H1 (cell line): Measurements from ENCODE around the gene TELO2. TPM values are rescaled to one million over a fixed set of nuclear protein-coding genes. Genes with fewer than 3 reads are reported as not detected.

Source experiments
- CTCF ChIA-PET: fragments of 300-600 bp; sonication (Branson Sonifier 250); formaldehyde crosslinking; loops from one replicate; lab custom pipeline; 2021; ENCODE audit not compliant: partially characterized antibody; lab: Charles Lee
- POLR2A ChIA-PET: fragments of 300-600 bp; sonication (Branson Sonifier 250); formaldehyde crosslinking; loops from one replicate; lab custom pipeline; 2021; ENCODE audit warnings: inconsistent platforms; ENCODE audit not compliant: partially characterized antibody; lab: Charles Lee
- DNase-seq, 2 experiments: peaks; one replicate each; pipeline versions ENCODE4 v3.0.0 to v3.0.0-alpha.2; 2010 to 2022; ENCODE audit warnings: low spot score in 2 of 2, low read depth in 1 of 2, mixed read lengths in 1 of 2
- FAIRE-seq: peaks from 2 replicates; lab custom pipeline; 2011; peaks lifted over from hg19 to GRCh38; lab: Jason Lieb, UNC
- H2AFZ ChIP-seq: 2 replicates; pipeline ENCODE4 v1.8.1; 2012; ENCODE audit warnings: low read length, inconsistent platforms
- H2AK5ac ChIP-seq: 2 replicates; pipeline ENCODE4 v1.6.1; 2013; ENCODE audit warnings: low read depth, low read length
- H2BK120ac ChIP-seq: replicated peaks from 2 replicates; pipeline ENCODE3; 2013; ENCODE audit warnings: low read depth, low read length, inconsistent platforms
- H2BK12ac ChIP-seq: 2 replicates; pipeline ENCODE4 v1.6.1; 2013; ENCODE audit warnings: low read depth, low read length
- H2BK15ac ChIP-seq: 2 replicates; pipeline ENCODE4 v1.6.1; 2013; ENCODE audit warnings: low read length
- H2BK20ac ChIP-seq: 2 replicates; pipeline ENCODE4 v1.6.1; 2013; ENCODE audit warnings: low read length
- H2BK5ac ChIP-seq: 2 replicates; pipeline ENCODE4 v1.6.1; 2013; ENCODE audit warnings: low read depth, low read length
- H3K14ac ChIP-seq: 2 replicates; pipeline ENCODE4 v1.6.1; 2013; ENCODE audit warnings: inconsistent platforms; ENCODE audit not compliant: insufficient read length
- H3K18ac ChIP-seq: 2 replicates; pipeline ENCODE4 v1.6.1; 2013; ENCODE audit warnings: low read length; ENCODE audit errors: extremely low read depth
- H3K23ac ChIP-seq: 2 replicates; pipeline ENCODE4 v1.6.1; 2013; ENCODE audit warnings: inconsistent platforms; ENCODE audit not compliant: insufficient read length
- H3K23me2 ChIP-seq: 2 replicates; pipeline ENCODE4 v1.6.1; 2013; ENCODE audit warnings: low read depth, low read length
- H3K27ac ChIP-seq: 2 replicates; pipeline ENCODE4 v1.6.1; 2011; ENCODE audit warnings: low read depth, low read length, inconsistent platforms
- H3K27me3 ChIP-seq, 4 experiments: replicated peaks in 1 of 4; 1 replicate in 1 of 4; 2 replicates in 3 of 4; pipeline versions ENCODE4 v1.6.1 to v1.8.1; 2011 to 2013; ENCODE audit warnings: low read length in 3 of 4, mild to moderate bottlenecking in 3 of 4, inconsistent platforms in 2 of 4, mixed read lengths in 2 of 4, moderate library complexity in 1 of 4; ENCODE audit not compliant: control insufficient read depth in 3 of 4, insufficient read depth in 3 of 4; ENCODE audit errors: extremely low read depth in 1 of 4
- H3K36me3 ChIP-seq, 4 experiments: 2 replicates each; pipeline versions ENCODE4 v1.6.1 to v1.8.1; 2011 to 2013; ENCODE audit warnings: mild to moderate bottlenecking in 4 of 4, low read length in 3 of 4, moderate library complexity in 2 of 4, control low read depth in 1 of 4, inconsistent platforms in 1 of 4; ENCODE audit not compliant: insufficient read depth in 4 of 4, control insufficient read depth in 2 of 4
- H3K4ac ChIP-seq: replicated peaks from 2 replicates; pipeline ENCODE3; 2013; ENCODE audit warnings: low read length, low read depth, mixed read lengths, inconsistent platforms; ENCODE audit not compliant: insufficient read length
- H3K4me1 ChIP-seq, 4 experiments: replicated peaks in 1 of 4; 1 replicate in 1 of 4; 2 replicates in 3 of 4; pipeline versions ENCODE4 v1.6.1 to v1.8.1; 2011 to 2013; ENCODE audit warnings: low read length in 3 of 4, inconsistent platforms in 2 of 4, mixed read lengths in 1 of 4; ENCODE audit not compliant: insufficient read depth in 4 of 4, control insufficient read depth in 3 of 4
- H3K4me2 ChIP-seq, 2 experiments: 2 replicates each; pipeline versions ENCODE4 v1.6.1 to v1.8.1; 2011 to 2013; ENCODE audit warnings: low read depth in 2 of 2, low read length in 2 of 2, control low read depth in 1 of 2, inconsistent platforms in 1 of 2, mild to moderate bottlenecking in 1 of 2; ENCODE audit not compliant: insufficient read depth in 1 of 2
- H3K4me3 ChIP-seq, 4 experiments: fragments of 200-600, 300-600 bp in 1 of 4; sonication (generic), shearing (Covaris generic), sonication (Bioruptor Twin) in 1 of 4; 2 replicates each; pipeline versions ENCODE4 v1.5.1 to v1.8.1; 2011 to 2016; ENCODE audit warnings: low read length in 4 of 4, low read depth in 3 of 4, control low read depth in 2 of 4, inconsistent platforms in 2 of 4, mild to moderate bottlenecking in 2 of 4, mixed read lengths in 1 of 4, moderate library complexity in 1 of 4; ENCODE audit not compliant: insufficient read depth in 2 of 4; ENCODE audit errors: extremely low read depth in 1 of 4
- H3K56ac ChIP-seq: replicated peaks from 2 replicates; pipeline ENCODE3; 2013; ENCODE audit warnings: low read depth, mild to moderate bottlenecking, mixed read lengths, low read length, inconsistent platforms; ENCODE audit not compliant: insufficient read length
- H3K79me1 ChIP-seq: 2 replicates; pipeline ENCODE4 v1.6.1; 2013; ENCODE audit warnings: low read depth, low read length, control low read depth
- H3K79me2 ChIP-seq, 2 experiments: 2 replicates each; pipeline versions ENCODE4 v1.6.1 to v1.8.1; 2012 to 2013; ENCODE audit warnings: low read length in 2 of 2, mild to moderate bottlenecking in 2 of 2, inconsistent platforms in 1 of 2; ENCODE audit not compliant: insufficient read depth in 2 of 2, control insufficient read depth in 1 of 2
- H3K9ac ChIP-seq, 4 experiments: replicated peaks in 1 of 4; 1 replicate in 1 of 4; 2 replicates in 3 of 4; pipeline versions ENCODE4 v1.6.1 to v1.8.1; 2011 to 2013; ENCODE audit warnings: low read depth in 3 of 4, low read length in 3 of 4, control low read depth in 2 of 4, mild to moderate bottlenecking in 2 of 4, moderate library complexity in 2 of 4, inconsistent platforms in 1 of 4; ENCODE audit errors: extremely low read depth in 1 of 4
- H3K9me3 ChIP-seq, 2 experiments: 2 replicates each; pipeline versions ENCODE4 v1.6.1 to v1.8.1; 2012 to 2013; ENCODE audit warnings: mild to moderate bottlenecking in 2 of 2, moderate library complexity in 2 of 2, control low read depth in 1 of 2, inconsistent platforms in 1 of 2, low read depth in 1 of 2, low read length in 1 of 2, mixed read lengths in 1 of 2; ENCODE audit not compliant: insufficient read depth in 2 of 2
- H4K20me1 ChIP-seq, 2 experiments: replicated peaks in 1 of 2; 2 replicates each; pipeline versions ENCODE3 to v1.8.1; 2011 to 2013; ENCODE audit warnings: inconsistent platforms in 2 of 2, low read length in 2 of 2, mild to moderate bottlenecking in 1 of 2; ENCODE audit not compliant: insufficient read depth in 2 of 2, control insufficient read depth in 1 of 2
- H4K5ac ChIP-seq: 2 replicates; pipeline ENCODE4 v1.6.1; 2013; ENCODE audit warnings: low read length, low read depth, mixed read lengths, inconsistent platforms; ENCODE audit not compliant: insufficient read length
- H4K8ac ChIP-seq: 2 replicates; pipeline ENCODE4 v1.8.0; 2013; ENCODE audit warnings: mild to moderate bottlenecking, moderate library complexity, low read length, inconsistent platforms; ENCODE audit not compliant: insufficient read depth; ENCODE audit errors: extremely low read depth
- H4K91ac ChIP-seq: replicated peaks from 2 replicates; pipeline ENCODE3; 2013; ENCODE audit warnings: low read length, mixed read lengths, inconsistent platforms; ENCODE audit not compliant: insufficient read length
- BACH1 ChIP-seq: IDR thresholded peaks from 2 replicates; pipeline ENCODE4 v1.6.1; 2012; ENCODE audit warnings: low read length, improper control_type of control experiment
- CBX8 ChIP-seq: fragments of 300-800, 300-1000 bp; sonication (generic); IDR thresholded peaks from 2 replicates; pipeline ENCODE4 v1.7.1; 2016; ENCODE audit warnings: low read depth, low read length, borderline replicate concordance
- CEBPB ChIP-seq: IDR thresholded peaks from 2 replicates; pipeline ENCODE4 v1.6.1; 2012; ENCODE audit warnings: low read depth, low read length
- CTBP2 ChIP-seq: IDR thresholded peaks from 2 replicates; pipeline ENCODE4 v1.7.0; 2011; ENCODE audit warnings: borderline replicate concordance, mild to moderate bottlenecking, moderate library complexity, mixed read lengths, low read length; ENCODE audit not compliant: insufficient read depth, insufficient read length
- JUN ChIP-seq: IDR thresholded peaks from 2 replicates; pipeline ENCODE4 v1.6.1; 2011; ENCODE audit warnings: low read depth, mild to moderate bottlenecking, improper control_type of control experiment, low read length
- KDM4A ChIP-seq: IDR thresholded peaks from one replicate; pipeline ENCODE4 v1.7.1; 2012; ENCODE audit warnings: low read depth, mild to moderate bottlenecking, moderate library complexity, low read length, inconsistent platforms; ENCODE audit not compliant: severe bottlenecking
- MAFK ChIP-seq: IDR thresholded peaks from 2 replicates; pipeline ENCODE4 v1.6.1; 2012; ENCODE audit warnings: low read depth, mild to moderate bottlenecking, improper control_type of control experiment, low read length
- MAX ChIP-seq: IDR thresholded peaks from 2 replicates; pipeline ENCODE4 v1.6.1; 2012; ENCODE audit warnings: inconsistent platforms
- NANOG ChIP-seq: IDR thresholded peaks from 2 replicates; pipeline ENCODE4 v1.6.1; 2011; ENCODE audit warnings: low read length, low read depth, mild to moderate bottlenecking, inconsistent platforms; ENCODE audit not compliant: insufficient read depth, poor library complexity, severe bottlenecking
- TCF12 ChIP-seq: IDR thresholded peaks from 2 replicates; pipeline ENCODE4 v1.6.1; 2011; ENCODE audit warnings: low read depth, mild to moderate bottlenecking, low read length
- USF2 ChIP-seq: IDR thresholded peaks from 2 replicates; pipeline ENCODE4 v1.6.1; 2011; ENCODE audit warnings: low read length, improper control_type of control experiment
- WGBS, 2 experiments: shearing (Covaris generic) in 1 of 2; methylation state at CpG; one replicate each; pipeline versions ENCODE4 v1.1.6 to v1.1.7; 2013 to 2015; ENCODE audit warnings: low lambda C conversion rate in 2 of 2, mixed read lengths in 2 of 2, inconsistent platforms in 1 of 2, low coverage in 1 of 2, missing lambda C conversion rate in 1 of 2; ENCODE audit not compliant: insufficient replicate concordance in 2 of 2, insufficient coverage in 1 of 2, insufficient read length in 1 of 2; ENCODE audit errors: extremely low coverage in 1 of 2, missing lambda C conversion rate in 1 of 2; 5-methylcytosine and 5-hydroxymethylcytosine counted together
- polyA plus RNA-seq, 7 experiments: library from polyadenylated mRNA; depleted of rRNA in 3 of 7; stranded (reverse) in 5 of 7; unstranded in 2 of 7; fragments of >200 nt in 5 of 7; fragments of 200-250 nt in 2 of 7; gene quantifications; 1 replicate in 5 of 7; 2 replicates in 1 of 7; 4 replicates in 1 of 7; pipeline versions ENCODE4 v1.2.1 to v1.2.3, GENCODE V29; 2011 to 2013; ENCODE audit warnings: missing spikeins in 2 of 7, mixed read lengths in 2 of 7
- total RNA-seq: library from RNA; stranded (reverse); fragmentation: NEBNext Ultra II Directional; extraction: Animal tissue kit (Norgen Biotek cat#: 25700); gene quantifications from 2 replicates; pipeline ENCODE4 v1.2.1, GENCODE V29; 2021

The TELO2 gene
- total and polyA plus RNA-seq, 2 of the 8 experiments (the other 6 are each of a cell fraction or from before 2014, with no cell fraction given), result 39.3 to 64.8 TPM

- Histone ChIP-seq H3K9me3 (no peaks in the 10 kb centered on the region), H2BK20ac (no peak within 1 kb of the TSS), H3K4me2 (no peak within 1 kb of the TSS), H3K36me3 (peaks cover 0 to 21% (median 2%) of the 10 kb centered on the region in 4 experiments; a peak in 3 of 8 replicates), H3K79me1 (no peaks in the 10 kb centered on the region), H4K91ac (no peak within 1 kb of the TSS), H2BK15ac (no peak within 1 kb of the TSS), H3K79me2 (no peaks in the 10 kb centered on the region), H3K18ac (no peak within 1 kb of the TSS; the same call in 1 of the 2 replicates), H3K9ac (no peak within 1 kb of the TSS), H3K23ac (no peak within 1 kb of the TSS), H2AK5ac (no peak within 1 kb of the TSS), H2BK12ac (no peak within 1 kb of the TSS), H3K4me1 (no peaks in the 10 kb centered on the region; a peak in 1 of 7 replicates), H3K14ac (no peak within 1 kb of the TSS), H3K4ac (no peak within 1 kb of the TSS), H3K27me3 (no peaks in the 10 kb centered on the region), H3K4me3 (no peak within 1 kb of the TSS), H4K5ac (no peak within 1 kb of the TSS), H3K27ac (no peak within 1 kb of the TSS; the same call in 1 of the 2 replicates), H2AFZ (no peak within 1 kb of the TSS), H2BK120ac (no peak within 1 kb of the TSS), H3K56ac (no peak within 1 kb of the TSS), H2BK5ac (no peak within 1 kb of the TSS), H3K23me2 (no peaks in the 10 kb centered on the region), H4K8ac (peak within 1 kb of the TSS; percentile 92), H4K20me1 (peaks cover 0 to 5% of the 10 kb centered on the region in 2 experiments)
- POLR2A ChIA-PET, result interaction anchor here (0.9 to 2.0 kb wide), 10 partner anchors 9 to 71 kb away, joined by 3 to 7 read pairs (median 4); partner anchors contain the start of genes PERCC1 and TELO2
- no peak for DNase-seq
- no peak for FAIRE-seq
- CTCF ChIA-PET, result interaction anchor here (1.0 to 3.9 kb wide), 7 partner anchors 10 to 95 kb away, joined by 3 to 20 read pairs (median 5); no protein-coding TSS in a partner anchor
- 90% methylated on average over 19 of the region's 27 CpGs; no CpG with 5 or more reads in 1 of the 2 experiments for WGBS, 2 experiments
- TF ChIP-seq TCF12, result no peak
- TF ChIP-seq MAX, result no peak
- TF ChIP-seq USF2, result 0 out of 2 replicates have a peak, but pooled peaks have one; percentile 9
- no peak for TF ChIP-seq JUN
- no peak for TF ChIP-seq MAFK
- TF ChIP-seq CTBP2, result no peak
- no peak for TF ChIP-seq KDM4A
- TF ChIP-seq CEBPB, result no peak
- TF ChIP-seq BACH1, result no peak
- TF ChIP-seq NANOG, result no peak
- no peak for TF ChIP-seq CBX8
These were observed 49.0 kb upstream of the TELO2 start, which contains the start of gene CCDC154 for GRCh38 chr16:1443980-1444729. CCDC154 (minus strand) TSS chr16:1444556; CDS start chr16:1444322, 234 bp downstream.
